ENCODE measurements around the gene PTPN14.

PTPN14 gene

DNA sequence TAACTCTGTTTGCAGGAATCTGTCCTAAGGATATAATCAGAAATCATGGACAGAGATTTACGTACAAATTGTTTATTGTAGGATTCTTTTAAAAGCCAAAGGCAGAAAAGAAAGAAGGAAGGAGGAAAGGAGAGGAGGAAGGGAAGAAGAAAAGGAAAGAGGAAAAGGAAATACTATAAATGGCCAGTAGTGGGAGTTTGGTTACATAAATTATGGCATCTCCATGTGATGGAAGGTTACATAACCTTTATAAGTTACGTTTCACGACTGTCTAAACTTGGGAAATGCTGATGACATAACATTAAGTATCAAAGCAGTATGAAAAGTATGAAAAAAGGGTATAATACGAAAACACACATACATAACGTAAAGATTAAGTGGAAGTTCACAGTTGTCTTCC is 231.5 kb downstream of the PTPN14 start:
- Histone ChIP-seq H2BK5ac (ENCODE audit: low read depth, low read length, poor library complexity) (no peak overlapping the region), H3K79me2 (ENCODE audit: control insufficient read depth, insufficient read depth, low read length, poor library complexity) (no peaks in the 10 kb centered on the region), H3K27ac (ENCODE audit: low read depth, low read length) (no peak overlapping the region), H3K9me3 (ENCODE audit: insufficient read depth, low read depth, low read length) (no peaks in the 10 kb centered on the region), H3K4ac (ENCODE audit: low read depth, low read length) (no peak overlapping the region), H2BK120ac (ENCODE audit: insufficient read depth, low read length, poor library complexity) (no peak overlapping the region), H4K8ac (ENCODE audit: low read depth, low read length) (no peak overlapping the region), H3K9ac (ENCODE audit: low read length) (no peak overlapping the region), H4K12ac (ENCODE audit: low read depth, low read length) (no peak overlapping the region), H3K4me2 (ENCODE audit: low read length) (no peak overlapping the region), H3K14ac (ENCODE audit: low read length) (no peak overlapping the region), H4K91ac (ENCODE audit: low read depth, low read length) (no peak overlapping the region), H3K4me1 (ENCODE audit: control insufficient read depth in 1 of 2, insufficient read depth in 2 of 2, low read length in 2 of 2) (peaks cover 0 to 5% of the 10 kb centered on the region in 2 experiments), H3K27me3 (ENCODE audit: insufficient read depth, low read length) (no peaks in the 10 kb centered on the region), H2AK5ac (ENCODE audit: low read length) (no peak overlapping the region), H3K79me1 (ENCODE audit: low read length) (no peaks in the 10 kb centered on the region), H3K23ac (ENCODE audit: low read length) (no peak overlapping the region), H3K18ac (ENCODE audit: low read length) (no peak overlapping the region), H2AFZ (ENCODE audit: insufficient read depth, low read length, poor library complexity) (no peak overlapping the region), H3K36me3 (ENCODE audit: control insufficient read depth in 1 of 2, insufficient read depth in 2 of 2, low read length in 2 of 2) (peaks cover 12 to 20% of the 10 kb centered on the region in 2 experiments), H2BK12ac (ENCODE audit: low read length) (no peak overlapping the region), H3K4me3 (ENCODE audit: low read depth, low read length) (no peak overlapping the region)
- no CpG with 5 or more reads among the region's 5 CpGs for WGBS (ENCODE audit: extremely low coverage, insufficient coverage, insufficient read length)
- DNase-seq, result no peak

DNA sequence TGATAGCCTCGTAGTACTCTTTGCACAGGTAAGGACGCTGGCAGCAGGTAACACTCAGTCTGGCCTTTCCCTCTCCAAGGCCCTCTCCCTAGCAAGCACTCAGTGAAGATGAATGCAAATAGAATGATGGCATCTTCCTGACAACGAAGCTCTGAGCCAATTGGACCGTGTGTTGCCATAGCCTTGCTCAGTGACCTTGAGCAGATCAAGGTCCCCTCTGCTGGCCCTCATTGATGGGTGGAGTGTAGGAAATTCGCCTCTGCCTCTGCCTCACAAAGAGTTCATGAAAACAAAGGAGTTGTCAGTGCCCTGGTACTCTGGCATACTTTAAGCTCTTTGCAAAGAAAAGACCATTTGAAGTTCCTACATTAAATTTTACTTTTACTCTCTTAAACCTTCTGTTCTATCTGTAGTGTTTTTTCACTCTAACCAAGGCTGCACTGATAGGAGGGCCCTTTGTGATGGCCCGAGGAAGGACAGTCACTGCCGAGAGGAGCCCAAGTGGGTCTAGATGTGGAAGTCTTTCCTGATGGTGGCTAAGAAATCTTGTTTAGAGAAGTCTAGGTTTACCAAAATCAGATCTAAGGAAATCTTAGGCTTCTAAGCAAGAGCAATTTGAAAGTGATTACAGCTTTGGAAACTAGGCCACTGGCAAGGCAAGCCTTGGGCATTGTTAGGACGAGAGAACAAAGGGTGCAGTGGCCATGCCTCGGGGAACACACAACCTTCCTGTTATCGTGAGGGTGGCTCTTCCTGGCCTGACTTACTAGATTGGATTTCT is 232.3 kb downstream of the PTPN14 start:
- Histone ChIP-seq H3K9ac (ENCODE audit: low read length) (no peak overlapping the region), H3K79me2 (ENCODE audit: control insufficient read depth, insufficient read depth, low read length, poor library complexity) (no peaks in the 10 kb centered on the region), H3K36me3 (ENCODE audit: control insufficient read depth in 1 of 2, insufficient read depth in 2 of 2, low read length in 2 of 2) (peaks cover 12 to 20% of the 10 kb centered on the region in 2 experiments), H3K4me2 (ENCODE audit: low read length) (no peak overlapping the region), H3K4ac (ENCODE audit: low read depth, low read length) (no peak overlapping the region), H2AFZ (ENCODE audit: insufficient read depth, low read length, poor library complexity) (no peak overlapping the region), H3K79me1 (ENCODE audit: low read length) (no peaks in the 10 kb centered on the region), H3K23ac (ENCODE audit: low read length) (no peak overlapping the region), H2BK120ac (ENCODE audit: insufficient read depth, low read length, poor library complexity) (no peak overlapping the region), H2BK5ac (ENCODE audit: low read depth, low read length, poor library complexity) (no peak overlapping the region), H4K12ac (ENCODE audit: low read depth, low read length) (no peak overlapping the region), H3K9me3 (ENCODE audit: insufficient read depth, low read depth, low read length) (no peaks in the 10 kb centered on the region), H4K8ac (ENCODE audit: low read depth, low read length) (no peak overlapping the region), H3K27ac (ENCODE audit: low read depth, low read length) (no peak overlapping the region), H4K91ac (ENCODE audit: low read depth, low read length) (no peak overlapping the region), H2AK5ac (ENCODE audit: low read length) (no peak overlapping the region), H3K4me1 (ENCODE audit: control insufficient read depth in 1 of 2, insufficient read depth in 2 of 2, low read length in 2 of 2) (peaks cover 0 to 5% of the 10 kb centered on the region in 2 experiments), H2BK12ac (ENCODE audit: low read length) (no peak overlapping the region), H3K18ac (ENCODE audit: low read length) (no peak overlapping the region), H3K27me3 (ENCODE audit: insufficient read depth, low read length) (no peaks in the 10 kb centered on the region), H3K4me3 (ENCODE audit: low read depth, low read length) (no peak overlapping the region), H3K14ac (ENCODE audit: low read length) (no peak overlapping the region)
- no peak for DNase-seq
- WGBS (ENCODE audit: extremely low coverage, insufficient coverage, insufficient read length), result no CpG with 5 or more reads among the region's 10 CpGs

DNA sequence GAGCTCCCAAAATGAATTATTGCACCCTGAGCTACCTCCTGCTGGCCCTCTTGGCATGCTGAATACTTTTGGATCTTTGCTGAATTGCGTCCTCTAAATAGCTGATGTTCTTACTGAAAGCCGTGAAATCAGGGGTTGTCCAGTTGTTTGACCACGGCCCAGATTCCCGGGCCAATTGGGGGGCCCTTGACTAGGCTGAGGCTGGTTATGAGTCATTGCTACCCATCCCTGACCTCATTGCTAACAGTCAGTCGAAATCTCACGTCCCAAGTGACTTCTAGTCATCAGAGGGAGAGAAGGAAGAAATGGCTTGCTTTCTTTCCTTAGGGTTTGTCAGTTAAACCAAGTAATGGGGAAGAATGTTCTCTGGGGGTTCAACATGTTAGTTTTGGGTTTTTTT is 233.0 kb downstream of the PTPN14 start:
- Histone ChIP-seq H3K4ac (ENCODE audit: low read depth, low read length) (no peak overlapping the region), H3K18ac (ENCODE audit: low read length) (no peak overlapping the region), H4K12ac (ENCODE audit: low read depth, low read length) (no peak overlapping the region), H2BK12ac (ENCODE audit: low read length) (no peak overlapping the region), H4K91ac (ENCODE audit: low read depth, low read length) (no peak overlapping the region), H3K27me3 (ENCODE audit: insufficient read depth, low read length) (no peaks in the 10 kb centered on the region), H3K4me2 (ENCODE audit: low read length) (no peak overlapping the region), H2BK5ac (ENCODE audit: low read depth, low read length, poor library complexity) (no peak overlapping the region), H2BK120ac (ENCODE audit: insufficient read depth, low read length, poor library complexity) (no peak overlapping the region), H2AK5ac (ENCODE audit: low read length) (no peak overlapping the region), H3K4me3 (ENCODE audit: low read depth, low read length) (no peak overlapping the region), H3K79me1 (ENCODE audit: low read length) (no peaks in the 10 kb centered on the region), H3K9ac (ENCODE audit: low read length) (no peak overlapping the region), H3K4me1 (ENCODE audit: control insufficient read depth in 1 of 2, insufficient read depth in 2 of 2, low read length in 2 of 2) (peaks cover 0 to 5% of the 10 kb centered on the region in 2 experiments), H3K79me2 (ENCODE audit: control insufficient read depth, insufficient read depth, low read length, poor library complexity) (no peaks in the 10 kb centered on the region), H3K14ac (ENCODE audit: low read length) (no peak overlapping the region), H2AFZ (ENCODE audit: insufficient read depth, low read length, poor library complexity) (no peak overlapping the region), H3K27ac (ENCODE audit: low read depth, low read length) (no peak overlapping the region), H3K36me3 (ENCODE audit: control insufficient read depth in 1 of 2, insufficient read depth in 2 of 2, low read length in 2 of 2) (peaks cover 14 to 22% of the 10 kb centered on the region in 2 experiments), H4K8ac (ENCODE audit: low read depth, low read length) (no peak overlapping the region), H3K9me3 (ENCODE audit: insufficient read depth, low read depth, low read length) (no peaks in the 10 kb centered on the region), H3K23ac (ENCODE audit: low read length) (no peak overlapping the region)
- DNase-seq, result no peak
- WGBS (ENCODE audit: extremely low coverage, insufficient coverage, insufficient read length), result no CpG with 5 or more reads among the region's 6 CpGs

DNA sequence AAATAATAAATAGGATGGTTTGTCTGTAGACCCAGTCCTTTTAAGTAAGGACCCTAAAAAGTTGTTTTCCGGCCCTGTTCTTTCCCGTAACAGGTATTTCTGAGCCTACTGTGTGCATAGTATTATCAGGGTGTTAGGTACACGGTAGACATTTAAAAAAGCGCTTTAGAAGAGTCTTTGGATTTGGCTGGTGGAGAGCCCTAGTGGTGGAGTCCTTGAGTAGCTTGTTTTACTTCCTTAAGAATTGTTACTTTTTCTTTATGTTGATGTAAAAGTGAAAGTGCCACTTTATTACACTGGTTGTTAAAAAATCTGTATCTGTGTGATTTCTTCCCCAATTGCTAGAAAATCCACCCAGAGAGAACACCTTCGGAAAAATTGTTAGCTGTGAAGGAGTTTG is 233.7 kb downstream of the PTPN14 start:
- H4K8ac ChIP-seq (ENCODE audit: low read depth, low read length), result no peak overlapping the region
- H3K4ac ChIP-seq (ENCODE audit: low read depth, low read length), result no peak overlapping the region
- no peak overlapping the region for H2AFZ ChIP-seq (ENCODE audit: insufficient read depth, low read length, poor library complexity)
- H3K4me3 ChIP-seq (ENCODE audit: low read depth, low read length), result no peak overlapping the region
- H3K27ac ChIP-seq (ENCODE audit: low read depth, low read length), result no peak overlapping the region
- no peak overlapping the region for H2BK120ac ChIP-seq (ENCODE audit: insufficient read depth, low read length, poor library complexity)
- no peaks in the 10 kb centered on the region for H3K9me3 ChIP-seq (ENCODE audit: insufficient read depth, low read depth, low read length)
- H3K23ac ChIP-seq (ENCODE audit: low read length), result no peak overlapping the region
- no peaks in the 10 kb centered on the region for H3K79me2 ChIP-seq (ENCODE audit: control insufficient read depth, insufficient read depth, low read length, poor library complexity)
- no peak overlapping the region for H4K91ac ChIP-seq (ENCODE audit: low read depth, low read length)
- no peak overlapping the region for H2AK5ac ChIP-seq (ENCODE audit: low read length)
- H3K79me1 ChIP-seq (ENCODE audit: low read length), result no peaks in the 10 kb centered on the region
- peaks cover 14 to 21% of the 10 kb centered on the region in 2 experiments for H3K36me3 ChIP-seq (ENCODE audit: control insufficient read depth in 1 of 2, insufficient read depth in 2 of 2, low read length in 2 of 2)
- H2BK5ac ChIP-seq (ENCODE audit: low read depth, low read length, poor library complexity), result no peak overlapping the region
- H3K27me3 ChIP-seq (ENCODE audit: insufficient read depth, low read length), result no peaks in the 10 kb centered on the region
- no CpG with 5 or more reads among the region's 5 CpGs for WGBS (ENCODE audit: extremely low coverage, insufficient coverage, insufficient read length)
- H3K4me2 ChIP-seq (ENCODE audit: low read length), result no peak overlapping the region
- no peak overlapping the region for H2BK12ac ChIP-seq (ENCODE audit: low read length)
- peaks cover 0 to 5% of the 10 kb centered on the region in 2 experiments for H3K4me1 ChIP-seq (ENCODE audit: control insufficient read depth in 1 of 2, insufficient read depth in 2 of 2, low read length in 2 of 2)
- H4K12ac ChIP-seq (ENCODE audit: low read depth, low read length), result no peak overlapping the region
- no peak overlapping the region for H3K14ac ChIP-seq (ENCODE audit: low read length)
- H3K18ac ChIP-seq (ENCODE audit: low read length), result no peak overlapping the region
- H3K9ac ChIP-seq (ENCODE audit: low read length), result no peak overlapping the region
- DNase-seq, result no peak
